ENCODE results near the gene CPNE2. TPM values are rescaled to one million over a fixed set of nuclear protein-coding genes. Genes with fewer than 3 reads are reported as not detected.

The CPNE2 gene
- total and polyA plus RNA-seq, 2 of the 8 experiments (the other 6 are each of a cell fraction or from before 2014, with no cell fraction given): 10.6 to 39.5 TPM

GRCh38 chr16:57106767-57107166 lies 14.4 kb downstream of the CPNE2 start (continued):
- TF ChIP-seq CHD7 (IDR thresholded peaks at IDR 0.05; ENCODE audit: insufficient replicate concordance, low read length) (no peak), NRF1 (IDR thresholded peaks at IDR 0.05; ENCODE audit: low read depth, low read length) (no peak), EP300 (IDR thresholded peaks at IDR 0.05; ENCODE audit: borderline replicate concordance in 1 of 2, low read depth in 2 of 2, low read length in 2 of 2) (no peak), HDAC2 (IDR thresholded peaks at IDR 0.05; ENCODE audit: borderline replicate concordance in 1 of 2, low read depth in 2 of 2, low read length in 2 of 2) (no peak), CTBP2 (IDR thresholded peaks at IDR 0.05; ENCODE audit: borderline replicate concordance, insufficient read depth, insufficient read length, low read length) (no peak), KDM5A (IDR thresholded peaks at IDR 0.05; ENCODE audit: low read length) (no peak), POLR2AphosphoS5 (IDR thresholded peaks at IDR 0.05; ENCODE audit: low read depth, low read length) (no peak), SAP30 (IDR thresholded peaks at IDR 0.05; ENCODE audit: insufficient read depth, insufficient replicate concordance, low read length) (no peak), CBX5 (IDR thresholded peaks at IDR 0.05; ENCODE audit: low read depth, low read length) (no peak), SIX5 (IDR thresholded peaks at IDR 0.05; ENCODE audit: low read depth, low read length) (no peak), GTF2F1 (IDR thresholded peaks at IDR 0.05; ENCODE audit: borderline replicate concordance, low read depth, low read length) (no peak)
